ENCODE measurements around the gene MRPL39.

- no peak for TF ChIP-seq EZH2 (IDR thresholded peaks at IDR 0.05; ENCODE audit: borderline replicate concordance, low read length)
- TF ChIP-seq CTCF (conservative IDR thresholded peaks at IDR 0.05 in 1 of 2, IDR thresholded peaks at IDR 0.05 in 1 of 2; ENCODE audit: extremely low read depth in 1 of 2, insufficient read depth in 1 of 2, low read depth in 1 of 2, low read length in 2 of 2): no peak
Observed at GRCh38 chr21:25637851-25638659, 30.8 kb upstream of the MRPL39 start.

Measured in mammary epithelial cell (primary cell).